Measurements from ENCODE around the gene C1orf87.
A peak's percentile ranks its signal among the peaks of the same experiment; 100 is the strongest.
"Not testable (repeated sequence)": the region's sequence is repeated elsewhere in the genome, so short reads cannot be mapped to it uniquely, and the experiment has no call there.

The C1orf87 gene

DNA sequence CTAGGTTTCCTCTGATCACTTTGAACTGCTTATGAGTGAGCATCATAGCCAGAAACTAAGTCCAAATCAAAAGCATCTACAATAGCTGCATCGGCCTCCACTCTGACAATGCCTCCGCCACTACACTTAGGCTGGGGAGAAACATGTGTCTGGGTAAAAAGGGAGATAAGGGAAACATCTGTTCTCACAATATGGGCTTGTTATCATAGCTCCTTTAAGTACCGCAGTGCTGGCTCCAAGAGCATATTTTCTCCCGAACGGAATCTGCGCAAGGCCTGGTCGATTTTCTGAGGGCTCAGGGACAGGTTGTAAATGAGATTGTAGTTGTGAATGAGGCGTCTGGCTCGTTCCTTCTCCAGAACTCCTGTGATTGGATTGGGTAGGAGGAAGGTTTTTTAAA lies 83.1 kb downstream of the C1orf87 start:
- no peak for DNase-seq

DNA sequence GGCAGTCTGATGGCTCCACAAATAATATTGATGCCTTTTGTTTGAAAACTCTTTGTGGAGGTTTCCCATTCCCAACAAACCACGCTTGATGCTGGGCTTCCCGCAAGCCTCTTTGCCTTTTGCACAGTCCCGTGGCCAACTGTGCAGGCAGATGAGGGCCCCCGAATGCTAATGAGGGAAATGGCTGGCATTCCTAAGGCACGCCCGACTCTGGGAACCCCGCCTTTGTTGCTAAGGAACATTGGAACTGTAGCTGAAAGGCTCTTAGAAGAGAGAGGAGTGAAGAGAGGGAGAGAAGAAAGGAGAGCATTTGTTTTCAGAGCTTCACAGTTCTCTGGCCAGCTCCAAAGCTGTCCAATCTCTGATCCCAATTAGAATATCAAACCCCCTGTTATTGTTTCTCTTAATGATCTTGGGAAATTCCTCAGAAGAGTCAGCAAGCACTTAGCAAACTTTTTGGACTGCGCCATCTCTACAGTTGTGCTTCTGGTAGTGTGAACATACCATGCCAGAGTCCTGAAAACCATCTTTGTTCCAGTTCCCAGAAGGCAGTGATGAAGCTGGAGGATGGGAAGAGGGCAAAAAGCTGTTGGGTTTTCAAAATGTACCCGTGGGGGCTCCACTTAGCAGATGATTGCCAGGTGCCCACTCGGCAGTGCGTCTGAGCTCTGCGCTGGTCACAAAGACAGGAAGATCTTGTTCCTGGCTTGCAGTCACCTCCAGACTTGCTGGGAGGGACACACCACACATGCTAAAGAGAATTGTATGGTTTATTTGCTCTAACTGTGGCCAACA lies 86.9 kb downstream of the C1orf87 start:
- DNase-seq: peak; percentile 25

GRCh38 chr1:59985911-59986515 lies 87.6 kb downstream of the C1orf87 start:
- peak; percentile 21 for DNase-seq

GRCh38 chr1:59979666-59980065 lies 93.9 kb downstream of the C1orf87 start:
- DNase-seq: no peak

GRCh38 chr1:59978511-59978910 lies 95.1 kb downstream of the C1orf87 start:
- DNase-seq: peak; percentile 21

GRCh38 chr1:59978026-59978425 lies 95.5 kb downstream of the C1orf87 start:
- DNase-seq: peak; percentile 65

DNA sequence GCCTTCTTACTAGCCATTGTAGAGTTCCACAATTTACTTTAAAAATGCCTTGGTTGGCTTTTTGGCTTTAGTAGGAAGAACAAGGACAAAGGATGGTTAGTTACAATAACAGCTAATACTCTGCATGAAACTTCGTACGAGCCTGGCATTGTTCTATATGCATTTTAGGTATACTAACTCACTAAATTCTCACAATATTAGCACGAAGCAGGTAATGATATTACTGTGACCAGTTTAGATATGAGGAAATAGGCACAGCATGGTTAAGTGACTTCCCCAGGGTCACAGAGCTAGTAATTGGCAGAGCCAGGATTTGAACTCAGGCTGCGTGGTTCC lies 96.5 kb downstream of the C1orf87 start:
- no peak for DNase-seq

DNA sequence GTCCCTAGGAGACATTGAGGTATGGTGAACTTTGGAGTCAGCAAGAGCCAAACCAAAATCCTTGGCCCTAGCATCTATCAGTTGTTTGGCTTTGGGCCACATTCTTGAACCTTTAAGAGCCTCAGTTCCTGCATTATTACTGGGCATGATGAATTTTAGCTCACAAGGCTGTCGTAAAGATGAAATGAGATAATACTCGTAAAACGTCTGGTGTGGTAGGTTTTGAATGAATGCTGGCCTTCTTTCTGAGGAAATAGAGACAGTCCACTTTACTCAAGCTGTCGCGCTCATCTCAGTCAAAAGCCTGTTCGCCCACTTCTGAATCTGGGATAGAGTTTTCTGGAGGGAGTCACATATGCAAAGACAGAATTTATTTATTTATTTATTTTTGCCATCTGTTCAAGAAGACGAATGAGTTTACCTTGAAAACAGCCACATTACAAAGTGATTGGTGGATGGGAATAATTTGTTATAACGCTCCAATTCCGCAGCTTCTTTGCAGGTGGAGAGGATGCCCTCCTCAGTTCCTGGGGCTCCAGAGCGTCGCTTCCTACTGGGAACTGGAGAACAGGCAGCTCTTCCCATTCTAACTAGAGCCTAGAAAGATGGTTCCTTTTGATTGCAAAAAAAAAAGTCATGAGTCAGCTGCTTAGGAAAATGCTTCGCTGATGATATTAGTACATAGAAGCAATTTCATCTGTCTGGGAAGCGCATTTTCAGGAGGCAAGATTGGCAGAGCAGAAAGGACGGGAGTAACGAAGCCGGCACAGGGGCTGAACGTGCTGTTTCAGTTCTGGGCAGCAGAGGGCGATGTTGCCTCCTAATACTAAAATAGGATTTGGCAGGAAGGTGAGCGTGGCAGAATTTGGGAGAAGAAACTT lies 97.1 kb downstream of the C1orf87 start:
- peak; percentile 58 for DNase-seq

DNA sequence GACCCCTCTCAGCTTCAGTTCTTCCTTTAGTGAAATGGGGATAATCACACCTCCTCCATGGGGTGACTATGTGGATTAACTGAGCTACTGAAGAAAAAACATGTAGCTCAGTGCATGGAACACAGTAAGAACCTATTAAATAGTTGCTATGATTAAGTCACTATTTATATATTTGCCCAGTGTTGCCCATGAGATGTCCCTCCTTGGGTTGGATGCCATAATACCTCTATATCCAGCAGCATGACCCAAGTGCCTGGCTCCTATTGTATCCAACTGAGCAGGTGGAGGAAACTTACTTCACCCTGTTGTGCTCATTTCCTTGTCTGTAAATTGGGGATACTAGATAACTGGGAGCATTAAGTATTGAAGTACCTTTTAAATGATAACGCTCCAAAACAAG lies 99.9 kb downstream of the C1orf87 start:
- no peak for DNase-seq

DNA sequence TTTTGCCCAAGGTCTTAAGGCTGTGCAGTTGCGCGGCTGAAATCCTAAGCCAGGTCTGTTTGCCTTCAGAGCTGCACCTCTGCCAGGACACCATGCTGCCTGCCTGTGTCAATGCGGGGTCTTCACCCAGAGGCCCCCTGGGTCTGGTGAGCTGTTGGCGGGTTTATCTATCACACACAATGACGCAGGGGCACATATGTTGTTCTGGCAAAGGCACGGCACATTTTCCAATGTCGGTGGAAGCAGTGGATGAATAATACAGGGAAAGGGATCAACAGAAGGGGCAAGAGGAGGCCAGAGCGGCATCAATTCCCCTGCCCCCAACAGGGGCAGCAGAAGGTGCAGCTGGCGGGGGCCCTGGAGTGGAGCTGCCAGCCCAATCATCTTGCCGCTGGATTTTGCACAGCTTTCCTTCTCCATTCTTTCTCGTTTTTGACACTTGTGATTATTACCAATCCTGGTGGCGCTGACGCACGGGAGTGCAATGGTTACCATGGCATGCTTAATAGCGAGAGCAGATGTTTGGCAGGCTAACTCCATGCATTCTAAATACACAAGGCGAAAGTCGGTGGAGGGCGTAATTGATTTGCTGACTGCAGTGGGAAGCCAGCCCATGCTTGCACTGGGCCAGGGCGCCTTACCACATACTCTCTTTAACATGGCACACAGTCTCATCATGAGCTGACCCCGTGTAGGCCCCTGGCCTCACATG lies 101.2 kb downstream of the C1orf87 start:
- peak; percentile 54 for DNase-seq

- peak; percentile 65 for DNase-seq
These were observed 102.1 kb downstream of the C1orf87 start for GRCh38 chr1:59971464-59971911.

DNA sequence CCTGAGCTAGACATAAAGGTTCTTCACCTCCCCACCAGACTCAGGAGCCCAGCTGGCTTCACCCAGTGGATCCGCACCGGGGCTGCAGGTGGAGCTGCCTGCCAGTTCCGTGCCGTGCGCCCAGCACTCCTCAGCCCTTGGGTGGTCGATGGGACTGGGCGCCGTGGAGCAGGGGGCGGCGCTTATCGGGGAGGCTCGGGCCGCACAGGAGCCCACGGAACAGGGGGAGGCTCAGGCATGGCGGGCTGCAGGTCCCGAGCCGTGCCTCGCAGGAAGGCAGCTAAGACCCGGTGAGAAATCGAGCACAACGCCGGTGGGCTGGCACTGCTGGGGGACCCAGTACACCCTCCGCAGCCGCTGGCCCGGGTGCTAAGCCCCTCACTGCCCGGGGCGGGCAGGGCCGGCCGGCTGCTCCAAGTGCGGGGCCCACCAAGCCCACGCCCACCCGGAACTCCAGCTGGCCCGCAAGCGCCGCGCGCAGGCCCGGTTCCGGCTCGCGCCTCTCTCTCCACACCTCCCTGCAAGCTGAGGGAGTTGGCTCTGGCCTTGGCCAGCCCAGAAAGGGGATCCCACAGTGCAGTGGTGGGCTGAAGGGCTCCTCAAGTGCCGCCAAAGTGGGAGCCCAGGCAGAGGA lies 103.9 kb downstream of the C1orf87 start:
- not testable (repeated sequence) for DNase-seq

- DNase-seq: not testable (repeated sequence)
These were observed 104.8 kb downstream of the C1orf87 start for GRCh38 chr1:59968746-59969145.

GRCh38 chr1:59967780-59968179 lies 105.8 kb downstream of the C1orf87 start:
- no peak for DNase-seq

- DNase-seq: peak; percentile 58
These were observed 106.4 kb downstream of the C1orf87 start for GRCh38 chr1:59967141-59967697.

DNA sequence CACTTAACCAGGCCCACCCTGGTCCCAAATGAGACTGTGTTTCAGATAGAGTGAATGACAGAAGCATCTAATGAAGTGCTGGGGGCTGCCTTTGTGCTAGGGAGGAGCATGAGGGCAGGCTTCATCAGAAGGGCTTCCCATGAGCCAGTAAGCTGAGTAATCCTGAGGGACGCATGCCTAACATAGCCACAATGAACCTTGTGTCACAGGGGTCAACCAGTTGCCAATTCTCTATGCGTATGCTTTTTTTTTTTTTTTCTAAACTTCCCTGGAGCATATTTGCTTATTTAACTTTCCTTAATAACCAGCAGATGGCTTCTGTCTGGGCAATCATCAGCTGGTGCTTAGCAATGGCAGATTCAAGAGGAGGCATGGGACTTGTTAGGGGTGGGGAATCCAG lies 121.5 kb downstream of the C1orf87 start:
- DNase-seq: peak; percentile 31

- no peak for DNase-seq
These were observed 123.9 kb downstream of the C1orf87 start for GRCh38 chr1:59949648-59950047.

DNA sequence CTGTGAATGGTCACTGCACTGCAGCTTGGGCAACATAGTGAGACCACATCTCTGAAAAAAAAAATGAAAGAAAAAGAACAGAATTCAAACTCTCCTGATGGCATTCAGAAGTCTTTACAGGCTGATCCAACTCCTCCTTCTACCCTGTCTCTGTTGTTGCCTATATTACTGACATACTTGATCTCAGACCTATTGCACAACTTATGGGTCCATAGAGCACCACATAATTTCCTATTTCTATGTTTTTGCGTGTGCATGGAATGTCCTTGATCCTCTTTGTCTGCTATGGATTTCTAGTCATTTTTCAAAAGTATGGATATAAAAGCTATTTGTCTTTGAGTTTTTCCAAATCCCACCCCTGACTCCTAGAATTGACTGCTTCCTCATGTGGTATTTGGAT lies 124.6 kb downstream of the C1orf87 start:
- DNase-seq: no peak

- peak; percentile 60 for DNase-seq
These were observed 126.3 kb downstream of the C1orf87 start for GRCh38 chr1:59947047-59947938.

GRCh38 chr1:59945790-59946189 lies 127.8 kb downstream of the C1orf87 start:
- DNase-seq: no peak

Measured in fibroblast of skin of right biceps (primary cell).